ENCODE measurements around the gene CELA3A.

The CELA3A gene

GRCh38 chr1:22001409-22001808, at the start of gene CELA3A:
TSS of gene CELA3A (plus strand) at chr1:22001657. CDS start at chr1:22001675, 18 bp downstream.
- Histone ChIP-seq H3K9me2 (replicated peaks; ENCODE audit: insufficient read depth, low read length) (no peaks in the 10 kb centered on the region), H3K79me2 (ENCODE audit: insufficient read depth, low read length) (no peaks in the 10 kb centered on the region), H3K4me2 (ENCODE audit: low read depth, low read length, poor library complexity, severe bottlenecking) (no peak within 1 kb of the TSS), H3K27me3 (ENCODE audit: low read length) (no peaks in the 10 kb centered on the region), H4K20me1 (ENCODE audit: low read depth, low read length) (no peaks in the 10 kb centered on the region), H2AFZ (ENCODE audit: low read depth, low read length, severe bottlenecking) (no peak within 1 kb of the TSS), H3K27ac (ENCODE audit: low read depth, low read length) (no peak within 1 kb of the TSS), H3K36me3 (ENCODE audit: low read length) (no peaks in the 10 kb centered on the region), H3K9me3 (ENCODE audit: insufficient read depth, low read length) (no peaks in the 10 kb centered on the region), H3F3A (ENCODE audit: insufficient read depth) (no peaks in the 10 kb centered on the region), H3K9ac (ENCODE audit: low read length) (no peak within 1 kb of the TSS), H3K4me3 (ENCODE audit: insufficient read depth, low read length, poor library complexity, severe bottlenecking) (no peak within 1 kb of the TSS)
- TF ChIP-seq EZH2phosphoT487 (conservative IDR thresholded peaks at IDR 0.05; ENCODE audit: low read length) = no peak
- no peak for TF ChIP-seq CTCF (IDR thresholded peaks at IDR 0.05; ENCODE audit: insufficient read depth, low read length, poor library complexity, severe bottlenecking)

GRCh38 chr1:21952786-21953520, 48.5 kb upstream of the CELA3A start:
- no peaks in the 10 kb centered on the region for H3K9me2 ChIP-seq (replicated peaks; ENCODE audit: insufficient read depth, low read length)
- H3K4me3 ChIP-seq (ENCODE audit: insufficient read depth, low read length, poor library complexity, severe bottlenecking) = no peak overlapping the region
- no peak overlapping the region for H3K27ac ChIP-seq (ENCODE audit: low read depth, low read length)
- H2AFZ ChIP-seq (ENCODE audit: low read depth, low read length, severe bottlenecking) = no peak overlapping the region
- no peaks in the 10 kb centered on the region for H3K27me3 ChIP-seq (ENCODE audit: low read length)
- H3K36me3 ChIP-seq (ENCODE audit: low read length) = no peaks in the 10 kb centered on the region
- H3F3A ChIP-seq (ENCODE audit: insufficient read depth) = no peaks in the 10 kb centered on the region
- H3K9me3 ChIP-seq (ENCODE audit: insufficient read depth, low read length) = no peaks in the 10 kb centered on the region
- H3K79me2 ChIP-seq (ENCODE audit: insufficient read depth, low read length) = no peaks in the 10 kb centered on the region
- no peaks in the 10 kb centered on the region for H4K20me1 ChIP-seq (ENCODE audit: low read depth, low read length)
- no peak for TF ChIP-seq CTCF (IDR thresholded peaks at IDR 0.05; ENCODE audit: insufficient read depth, low read length, poor library complexity, severe bottlenecking)
- no peak for TF ChIP-seq EZH2phosphoT487 (conservative IDR thresholded peaks at IDR 0.05; ENCODE audit: low read length)
- H3K4me2 ChIP-seq (ENCODE audit: low read depth, low read length, poor library complexity, severe bottlenecking) = no peak overlapping the region
- no peak overlapping the region for H3K9ac ChIP-seq (ENCODE audit: low read length)

- no peaks in the 10 kb centered on the region for H3F3A ChIP-seq (ENCODE audit: insufficient read depth)
- no peaks in the 10 kb centered on the region for H3K27me3 ChIP-seq (ENCODE audit: low read length)
- no peaks in the 10 kb centered on the region for H3K36me3 ChIP-seq (ENCODE audit: low read length)
- no peak for TF ChIP-seq EZH2phosphoT487 (conservative IDR thresholded peaks at IDR 0.05; ENCODE audit: low read length)
- no peak for TF ChIP-seq CTCF (IDR thresholded peaks at IDR 0.05; ENCODE audit: insufficient read depth, low read length, poor library complexity, severe bottlenecking)
- no peaks in the 10 kb centered on the region for H3K9me3 ChIP-seq (ENCODE audit: insufficient read depth, low read length)
- no peak overlapping the region for H3K9ac ChIP-seq (ENCODE audit: low read length)
- no peak overlapping the region for H3K4me2 ChIP-seq (ENCODE audit: low read depth, low read length, poor library complexity, severe bottlenecking)
- no peak overlapping the region for H3K4me3 ChIP-seq (ENCODE audit: insufficient read depth, low read length, poor library complexity, severe bottlenecking)
- no peaks in the 10 kb centered on the region for H3K9me2 ChIP-seq (replicated peaks; ENCODE audit: insufficient read depth, low read length)
- no peak overlapping the region for H2AFZ ChIP-seq (ENCODE audit: low read depth, low read length, severe bottlenecking)
- H3K79me2 ChIP-seq (ENCODE audit: insufficient read depth, low read length) = no peaks in the 10 kb centered on the region
- H3K27ac ChIP-seq (ENCODE audit: low read depth, low read length) = no peak overlapping the region
- H4K20me1 ChIP-seq (ENCODE audit: low read depth, low read length) = no peaks in the 10 kb centered on the region
Measured at GRCh38 chr1:21955058-21955457, 46.4 kb upstream of the CELA3A start.
